ENCODE measurements around the gene E2F8.

GRCh38 chr11:19183646-19184045 is 57.1 kb downstream of the E2F8 start:
- TF ChIP-seq CTCF (IDR thresholded peaks at IDR 0.05; ENCODE audit: extremely low read depth in 1 of 2, insufficient read depth in 1 of 2, low read depth in 1 of 2, low read length in 2 of 2) (no peak), POLR2A (IDR thresholded peaks at IDR 0.05; ENCODE audit: low read depth, low read length) (no peak), EZH2 (IDR thresholded peaks at IDR 0.05; ENCODE audit: borderline replicate concordance, low read depth, low read length, severe bottlenecking) (no peak), POLR2AphosphoS5 (IDR thresholded peaks at IDR 0.05; ENCODE audit: insufficient read depth, low read depth, low read length) (no peak), FOS (IDR thresholded peaks at IDR 0.05; ENCODE audit: borderline replicate concordance, insufficient read depth, low read length) (no peak)

All from endothelial cell of umbilical vein (primary cell).